GM19468 (cell line): ENCODE data around the gene AIRE.

Source experiments
- ATAC-seq: cut with Tn5 transposase; IDR thresholded peaks from one replicate; pipeline ENCODE4 v1.9.1; 2021; ENCODE audit warnings: mild to moderate bottlenecking, moderate library complexity, moderate number of reproducible peaks; ENCODE audit not compliant: unreplicated experiment; ENCODE audit errors: extremely low read depth

Gene AIRE

GRCh38 chr21:44303490-44303981 is 17.9 kb downstream of the AIRE start:
- ATAC-seq: no peak

- no peak for ATAC-seq
These were observed 18.4 kb downstream of the AIRE start for GRCh38 chr21:44304011-44304616.

GRCh38 chr21:44304877-44305293 is 19.2 kb downstream of the AIRE start:
- ATAC-seq: no peak

- ATAC-seq: no peak
These were observed 20.0 kb downstream of the AIRE start for GRCh38 chr21:44305691-44306090.

GRCh38 chr21:44306936-44307704 is 21.4 kb downstream of the AIRE start:
- no peak for ATAC-seq

- no peak for ATAC-seq
These were observed 25.2 kb downstream of the AIRE start for GRCh38 chr21:44310628-44311507.

- no peak for ATAC-seq
These were observed 26.4 kb downstream of the AIRE start for GRCh38 chr21:44312089-44312488.

- ATAC-seq: no peak
These were observed 27.0 kb downstream of the AIRE start for GRCh38 chr21:44312716-44313115.

GRCh38 chr21:44313451-44313850 is 27.8 kb downstream of the AIRE start:
- no peak for ATAC-seq

- no peak for ATAC-seq
These were observed 28.5 kb downstream of the AIRE start for GRCh38 chr21:44314128-44314527.

GRCh38 chr21:44314561-44314960 is 28.9 kb downstream of the AIRE start:
- no peak for ATAC-seq

GRCh38 chr21:44315691-44316203 is 30.1 kb downstream of the AIRE start:
- ATAC-seq: no peak

- no peak for ATAC-seq
These were observed 30.7 kb downstream of the AIRE start for GRCh38 chr21:44316277-44316900.

- ATAC-seq: no peak
These were observed 31.6 kb downstream of the AIRE start for GRCh38 chr21:44317241-44317782.

- ATAC-seq: no peak
These were observed 32.2 kb downstream of the AIRE start for GRCh38 chr21:44317871-44318270.

GRCh38 chr21:44318489-44319285 is 33.0 kb downstream of the AIRE start:
- ATAC-seq: no peak

- no peak for ATAC-seq
These were observed 33.9 kb downstream of the AIRE start for GRCh38 chr21:44319407-44320065.

GRCh38 chr21:44320847-44321246 is 35.2 kb downstream of the AIRE start:
- ATAC-seq: no peak
